ENCODE measurements around the gene SLC35G4.

The SLC35G4 gene

DNA sequence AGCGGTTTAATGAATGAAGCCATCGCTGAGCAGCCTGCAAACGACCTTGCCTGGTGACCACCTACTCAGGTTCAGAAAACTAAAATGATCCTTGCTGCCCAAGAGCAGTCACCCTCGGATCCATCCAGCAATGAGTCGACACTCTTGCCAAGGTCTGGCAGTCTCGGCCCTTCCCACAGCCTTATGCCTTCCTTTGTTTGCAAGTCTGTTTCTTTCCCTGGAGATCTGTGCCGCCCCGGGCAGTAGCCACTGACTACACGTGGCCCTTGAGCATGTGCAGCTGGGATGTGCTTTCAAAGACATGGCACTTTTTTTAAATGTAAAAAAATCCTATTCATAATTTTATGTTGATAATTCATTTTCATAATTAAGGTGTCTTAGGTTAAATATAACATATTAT is 37.2 kb upstream of the SLC35G4 start:
- no peak for TF ChIP-seq CTCF (IDR thresholded peaks at IDR 0.05; ENCODE audit: low read depth, low read length, missing control alignments)
- H3K4me3 ChIP-seq (ENCODE audit: low read depth, low read length) = no peak overlapping the region
- DNase-seq (ENCODE audit: low read depth) = no peak

DNA sequence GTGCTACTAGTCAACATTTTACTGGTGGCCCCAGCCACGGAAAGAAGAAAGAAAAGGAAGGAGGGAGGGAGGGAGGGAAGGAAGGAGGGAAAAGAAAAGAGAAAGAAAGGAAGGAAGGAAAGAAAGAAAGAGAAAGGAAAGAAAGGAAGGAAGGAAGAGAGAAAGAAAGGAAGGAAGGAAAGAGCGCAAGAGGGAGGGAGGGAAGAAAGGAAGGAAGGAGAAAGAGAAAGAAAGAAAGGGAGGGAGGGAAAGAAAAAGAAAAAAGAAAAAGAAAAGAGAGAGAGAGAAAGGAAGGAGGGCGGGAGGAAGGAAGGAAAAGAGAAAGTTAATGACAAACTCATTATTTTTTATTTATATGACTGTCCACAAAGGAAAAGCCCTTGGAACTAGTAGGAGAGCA is 34.9 kb upstream of the SLC35G4 start:
- TF ChIP-seq CTCF (IDR thresholded peaks at IDR 0.05; ENCODE audit: low read depth, low read length, missing control alignments) = no peak
- no peak overlapping the region for H3K4me3 ChIP-seq (ENCODE audit: low read depth, low read length)
- no peak for DNase-seq (ENCODE audit: low read depth)

DNA sequence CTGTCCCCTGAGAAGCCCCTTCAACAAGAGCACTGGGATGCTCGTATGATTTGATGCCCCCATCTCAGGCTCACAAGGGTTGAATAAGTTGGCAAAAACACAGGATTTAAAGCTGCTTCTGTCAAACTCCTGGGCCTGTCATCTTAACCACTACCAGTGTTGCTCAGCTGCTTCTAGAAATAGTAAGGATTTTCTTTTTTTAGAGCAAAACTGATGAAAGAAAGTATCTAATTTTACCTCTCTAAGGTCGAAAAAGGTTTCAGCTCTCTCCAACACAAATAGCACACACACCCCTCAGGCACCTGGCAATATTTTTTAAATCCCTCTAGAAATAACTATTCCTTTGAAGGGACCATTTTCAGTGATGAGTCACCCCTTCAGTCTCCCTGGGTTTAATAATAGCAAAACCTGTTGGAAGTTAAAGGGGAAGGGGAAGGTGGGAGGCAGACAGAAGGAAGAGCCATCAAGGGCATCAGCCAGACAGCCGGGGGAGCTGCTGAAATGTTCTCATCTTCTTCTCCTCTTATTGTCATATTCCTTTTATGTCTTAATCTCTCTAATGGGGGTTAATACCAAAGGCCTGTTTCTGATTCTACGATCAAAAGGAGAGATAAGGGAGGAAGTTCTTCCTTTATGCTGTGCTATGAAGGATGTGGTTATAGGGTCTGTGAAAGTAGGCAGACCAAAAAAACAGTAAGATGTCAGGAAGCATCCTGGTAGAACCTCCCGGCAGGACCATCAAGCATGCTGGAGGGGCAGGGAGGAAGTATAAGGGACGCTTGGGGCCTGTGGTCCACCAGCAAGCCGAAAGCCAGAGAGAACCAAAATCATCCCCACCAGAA is 31.9 kb upstream of the SLC35G4 start:
- no peak for DNase-seq (ENCODE audit: low read depth)
- no peak overlapping the region for H3K4me3 ChIP-seq (ENCODE audit: low read depth, low read length)
- no peak for TF ChIP-seq CTCF (IDR thresholded peaks at IDR 0.05; ENCODE audit: low read depth, low read length, missing control alignments)

DNA sequence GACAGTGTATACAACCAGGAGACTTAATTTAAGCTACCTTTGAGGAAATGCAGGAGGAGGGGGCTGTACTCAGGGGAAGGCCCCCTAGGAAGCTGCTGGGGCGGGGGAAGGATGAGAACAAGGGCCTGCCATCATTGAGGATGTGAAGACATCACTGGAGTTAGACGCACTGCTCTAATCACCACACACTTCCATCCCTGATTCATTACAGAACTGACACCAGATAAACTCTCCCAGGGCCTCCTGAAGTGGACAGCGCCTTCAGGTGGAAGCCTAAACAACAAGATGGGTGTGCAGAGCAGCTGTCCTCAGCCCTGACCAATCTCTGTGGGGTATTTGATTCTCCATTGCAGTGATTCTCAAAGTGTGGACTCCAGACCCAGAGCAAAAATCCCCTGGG is 30.6 kb upstream of the SLC35G4 start:
- DNase-seq (ENCODE audit: low read depth) = no peak
- no peak overlapping the region for H3K4me3 ChIP-seq (ENCODE audit: low read depth, low read length)
- no peak for TF ChIP-seq CTCF (IDR thresholded peaks at IDR 0.05; ENCODE audit: low read depth, low read length, missing control alignments)

DNA sequence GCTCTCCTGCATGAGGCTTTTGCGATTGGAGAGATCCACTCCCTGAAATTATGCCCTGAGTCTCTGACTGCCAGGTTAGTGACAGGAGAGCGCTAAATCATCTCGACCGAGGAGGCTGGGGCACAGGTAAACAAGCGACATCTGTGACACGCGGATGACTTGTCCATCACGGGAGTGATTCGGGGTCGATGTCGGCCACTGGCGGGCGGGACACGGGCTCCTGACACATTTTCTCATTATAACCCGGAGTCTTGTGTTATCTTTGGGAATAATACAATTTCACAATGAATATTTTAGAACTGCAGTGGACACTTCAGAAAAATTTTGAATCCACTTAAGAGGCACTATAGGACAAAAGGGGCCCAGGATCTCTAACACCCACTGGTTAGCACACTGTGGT is 29.5 kb upstream of the SLC35G4 start:
- no peak for TF ChIP-seq CTCF (IDR thresholded peaks at IDR 0.05; ENCODE audit: low read depth, low read length, missing control alignments)
- H3K4me3 ChIP-seq (ENCODE audit: low read depth, low read length) = no peak overlapping the region
- DNase-seq (ENCODE audit: low read depth) = no peak

- peak; percentile 10 for DNase-seq (ENCODE audit: low read depth)
- no peak overlapping the region for H3K4me3 ChIP-seq (ENCODE audit: low read depth, low read length)
- no peak for TF ChIP-seq CTCF (IDR thresholded peaks at IDR 0.05; ENCODE audit: low read depth, low read length, missing control alignments)
Measured at GRCh38 chr18:11581286-11581685, 28.1 kb upstream of the SLC35G4 start.

DNA sequence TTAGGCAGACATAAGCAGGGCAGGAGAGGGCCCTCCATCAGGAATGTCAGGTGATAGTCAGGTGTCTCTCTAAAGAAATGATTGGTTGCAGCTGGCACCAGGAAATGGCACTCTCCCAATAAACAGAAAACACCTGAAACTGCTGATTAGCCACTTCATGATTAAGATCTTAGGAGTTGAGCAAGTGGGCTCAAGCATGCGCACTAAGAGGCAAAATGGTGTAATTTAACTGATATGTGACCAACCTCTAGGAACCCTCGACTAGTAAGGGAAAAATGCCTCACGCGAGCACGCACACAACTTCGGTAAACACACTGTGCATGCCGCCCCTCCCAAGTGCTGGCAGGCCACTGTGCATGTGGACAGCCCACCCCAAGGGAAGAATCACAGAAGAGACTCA is 23.8 kb upstream of the SLC35G4 start:
- no peak for TF ChIP-seq CTCF (IDR thresholded peaks at IDR 0.05; ENCODE audit: low read depth, low read length, missing control alignments)
- no peak overlapping the region for H3K4me3 ChIP-seq (ENCODE audit: low read depth, low read length)
- no peak for DNase-seq (ENCODE audit: low read depth)

Data from GM12864 (cell line).